Suppressor macrophage treated with lipopolysaccharide for 1 hour (primary cell): ENCODE results near the gene RBMS3.
"Not testable (repeated sequence)": the region's sequence is repeated elsewhere in the genome, so short reads cannot be mapped to it uniquely, and the experiment has no call there.

ENCODE experiments used
- DNase-seq, 3 donors: peaks; one replicate each; pipeline ENCODE4 v3.0.0-alpha.2; 2020 to 2022

RBMS3 gene

GRCh38 chr3:29393946-29394345, 113.1 kb downstream of the RBMS3 start:
- not testable (repeated sequence) for DNase-seq

- no peak for DNase-seq
Measured at GRCh38 chr3:29397406-29397805, 116.5 kb downstream of the RBMS3 start.

GRCh38 chr3:29398787-29399186, 117.9 kb downstream of the RBMS3 start:
- no peak for DNase-seq

GRCh38 chr3:29406291-29406832, 125.5 kb downstream of the RBMS3 start:
- DNase-seq: no peak

GRCh38 chr3:29408676-29409075, 127.8 kb downstream of the RBMS3 start:
- DNase-seq: no peak

- no peak for DNase-seq
Measured at GRCh38 chr3:29409409-29409808, 128.5 kb downstream of the RBMS3 start.

- no peak for DNase-seq
Measured at GRCh38 chr3:29410220-29410619, 129.3 kb downstream of the RBMS3 start.

GRCh38 chr3:29410660-29411405, 130.0 kb downstream of the RBMS3 start:
- DNase-seq: no peak

- DNase-seq: no peak
Measured at GRCh38 chr3:29412110-29412509, 131.2 kb downstream of the RBMS3 start.

GRCh38 chr3:29414468-29415224, 133.8 kb downstream of the RBMS3 start:
- DNase-seq: no peak

- DNase-seq: no peak
Measured at GRCh38 chr3:29415482-29416223, 134.8 kb downstream of the RBMS3 start.

- no peak for DNase-seq
Measured at GRCh38 chr3:29416514-29416913, 135.6 kb downstream of the RBMS3 start.

GRCh38 chr3:29420106-29420505, 139.2 kb downstream of the RBMS3 start:
- no peak for DNase-seq

GRCh38 chr3:29426302-29427226, 145.7 kb downstream of the RBMS3 start:
- DNase-seq: no peak

GRCh38 chr3:29427266-29428103, 146.6 kb downstream of the RBMS3 start:
- DNase-seq: no peak

- no peak for DNase-seq
Measured at GRCh38 chr3:29429055-29429679, 148.3 kb downstream of the RBMS3 start.

GRCh38 chr3:29430558-29430971, 149.7 kb downstream of the RBMS3 start:
- no peak for DNase-seq

- DNase-seq: no peak
Measured at GRCh38 chr3:29436612-29437323, 155.9 kb downstream of the RBMS3 start.

- no peak for DNase-seq
Measured at GRCh38 chr3:29438580-29438979, 157.7 kb downstream of the RBMS3 start.
